Adrenal gland (tissue), 5 donors: ENCODE measurements around the gene CTBP2.

ENCODE experiments used
- CTCF ChIP-seq, 6 experiments: fragments of 450-650 bp in 4 of 6; fragments of 200-600 bp in 2 of 6; sonication (generic) in 1 of 6; IDR thresholded peaks; 1 replicate in 5 of 6; 2 replicates in 1 of 6; pipeline versions ENCODE4 v1.5.1 to v1.8.0; 2016 to 2021; ENCODE audit warnings: antibody characterized with exemption in 6 of 6, mild to moderate bottlenecking in 2 of 6, moderate library complexity in 1 of 6
- POLR2A ChIP-seq, 2 donors: fragments of 450-650 bp; IDR thresholded peaks; one replicate each; pipeline ENCODE4 v1.6.1; 2017; ENCODE audit warnings: antibody characterized with exemption in 2 of 2, mild to moderate bottlenecking in 2 of 2, moderate library complexity in 1 of 2
- donor health status: DM: no; HTN: no; CAD: no.

- no peak for TF ChIP-seq CTCF (IDR thresholded peaks at IDR 0.05)
- no peak for TF ChIP-seq POLR2A (IDR thresholded peaks at IDR 0.05)
These were observed 95.5 kb downstream of the CTBP2 start for GRCh38 chr10:125064681-125065492.
